Astrocyte (in vitro differentiated cells and primary cell): Measurements from ENCODE around the gene ADCYAP1R1. TPM values are rescaled to one million over a fixed set of nuclear protein-coding genes. Genes with fewer than 3 reads are reported as not detected.

Source experiments
- DNase-seq: peaks from one replicate; pipeline ENCODE4 v3.0.0-alpha.2; 2010; ENCODE audit warnings: low read depth
- FAIRE-seq: peaks from 2 replicates; lab custom pipeline; 2011; peaks lifted over from hg19 to GRCh38; lab: Jason Lieb, UNC
- H2AFZ ChIP-seq: 2 replicates; pipeline ENCODE4 v1.6.0; 2012; ENCODE audit warnings: low read depth, low read length, inconsistent platforms
- H3K27ac ChIP-seq: 2 replicates; pipeline ENCODE4 v1.5.1; 2011; ENCODE audit warnings: low read depth, low read length, inconsistent platforms
- H3K27me3 ChIP-seq: 2 replicates; pipeline ENCODE4 v1.6.0; 2011; ENCODE audit warnings: low read length, inconsistent platforms; ENCODE audit not compliant: insufficient read depth
- H3K36me3 ChIP-seq: 2 replicates; pipeline ENCODE4 v1.5.1; 2011; ENCODE audit warnings: low read length, inconsistent platforms; ENCODE audit not compliant: insufficient read depth
- H3K4me1 ChIP-seq: 2 replicates; pipeline ENCODE4 v1.5.1; 2011; ENCODE audit warnings: low read length, inconsistent platforms; ENCODE audit not compliant: insufficient read depth
- H3K4me2 ChIP-seq: 2 replicates; pipeline ENCODE4 v1.6.0; 2012; ENCODE audit warnings: low read length, inconsistent platforms
- H3K4me3 ChIP-seq: 2 replicates; pipeline ENCODE4 v1.5.1; 2011; ENCODE audit warnings: low read depth, mild to moderate bottlenecking, low read length, inconsistent platforms; ENCODE audit not compliant: insufficient read depth
- H3K79me2 ChIP-seq: 2 replicates; pipeline ENCODE4 v1.6.0; 2012; ENCODE audit warnings: mild to moderate bottlenecking, low read length, inconsistent platforms; ENCODE audit not compliant: insufficient read depth
- H3K9ac ChIP-seq: 2 replicates; pipeline ENCODE4 v1.6.0; 2012; ENCODE audit warnings: mild to moderate bottlenecking, low read length, inconsistent platforms
- H3K9me3 ChIP-seq: 2 replicates; pipeline ENCODE4 v1.5.1; 2012; ENCODE audit warnings: low read depth, mild to moderate bottlenecking, low read length, inconsistent platforms; ENCODE audit not compliant: insufficient read depth
- H4K20me1 ChIP-seq: 2 replicates; pipeline ENCODE4 v1.6.0; 2012; ENCODE audit warnings: low read length, inconsistent platforms; ENCODE audit not compliant: insufficient read depth
- H3K27ac Mint-ChIP-seq: one replicate; pipeline ENCODE4 v1.8.0; 2021; ENCODE audit warnings: mild to moderate bottlenecking, mixed read lengths; ENCODE audit not compliant: unreplicated experiment
- H3K27me3 Mint-ChIP-seq: one replicate; pipeline ENCODE4 v1.8.0; 2021; ENCODE audit warnings: low read depth, mixed read lengths; ENCODE audit not compliant: unreplicated experiment
- H3K36me3 Mint-ChIP-seq: one replicate; pipeline ENCODE4 v1.8.0; 2021; ENCODE audit warnings: low read depth, mixed read lengths; ENCODE audit not compliant: unreplicated experiment
- H3K4me1 Mint-ChIP-seq: one replicate; pipeline ENCODE4 v1.8.0; 2021; ENCODE audit warnings: low read depth, mixed read lengths; ENCODE audit not compliant: unreplicated experiment
- H3K4me3 Mint-ChIP-seq: one replicate; pipeline ENCODE4 v1.8.0; 2021; ENCODE audit warnings: mild to moderate bottlenecking, moderate library complexity, mixed read lengths; ENCODE audit not compliant: unreplicated experiment
- H3K9me3 Mint-ChIP-seq: one replicate; pipeline ENCODE4 v1.8.0; 2021; ENCODE audit warnings: mild to moderate bottlenecking, mixed read lengths; ENCODE audit not compliant: unreplicated experiment
- CTCF ChIP-seq: IDR thresholded peaks from 2 replicates; pipeline ENCODE4 v1.5.1; 2011; ENCODE audit warnings: low read depth, mild to moderate bottlenecking, inconsistent platforms, low read length, moderate library complexity; ENCODE audit not compliant: insufficient read depth
- EZH2 ChIP-seq: IDR thresholded peaks from 2 replicates; pipeline ENCODE4 v1.6.1; 2012; ENCODE audit warnings: mild to moderate bottlenecking, low read length, inconsistent platforms; ENCODE audit not compliant: insufficient read depth
- total RNA-seq: library from RNA; stranded (reverse); gene quantifications from 2 replicates; pipeline ENCODE4 v1.2.1, GENCODE V29; 2021

Gene ADCYAP1R1
- total RNA-seq, 1 donor from 2014 or later, result 0.05 TPM

- Mint-ChIP-seq H3K27ac (no peak overlapping the region), H3K4me1 (peaks cover 3% of the 10 kb centered on the region), H3K36me3 (no peaks in the 10 kb centered on the region), H3K27me3 (peaks cover 31% of the 10 kb centered on the region), H3K9me3 (no peaks in the 10 kb centered on the region), H3K4me3 (no peak overlapping the region)
- Histone ChIP-seq H3K9me3 (no peaks in the 10 kb centered on the region), H3K36me3 (no peaks in the 10 kb centered on the region), H3K4me2 (no peak overlapping the region), H3K27me3 (peaks cover 8% of the 10 kb centered on the region), H3K4me1 (no peaks in the 10 kb centered on the region), H3K9ac (no peak overlapping the region), H3K27ac (no peak overlapping the region), H4K20me1 (no peaks in the 10 kb centered on the region), H3K4me3 (no peak overlapping the region), H3K79me2 (no peaks in the 10 kb centered on the region), H2AFZ (no peak overlapping the region)
- no peak for FAIRE-seq
- TF ChIP-seq EZH2, result no peak
- no peak for TF ChIP-seq CTCF
- DNase-seq, result no peak
Observed at GRCh38 chr7:31092606-31093005, 40.5 kb downstream of the ADCYAP1R1 start.

- no peak for TF ChIP-seq CTCF
- no peak for TF ChIP-seq EZH2
- no peak overlapping the region for H3K4me2 ChIP-seq
- Mint-ChIP-seq H3K9me3 (no peaks in the 10 kb centered on the region), H3K4me1 (peaks cover 3% of the 10 kb centered on the region), H3K4me3 (no peak overlapping the region), H3K27me3 (peaks cover 31% of the 10 kb centered on the region), H3K36me3 (no peaks in the 10 kb centered on the region), H3K27ac (no peak overlapping the region)
- no peak overlapping the region for H2AFZ ChIP-seq
- H3K27ac ChIP-seq, result no peak overlapping the region
- no peaks in the 10 kb centered on the region for H3K36me3 ChIP-seq
- H3K9me3 ChIP-seq, result no peaks in the 10 kb centered on the region
- H3K9ac ChIP-seq, result no peak overlapping the region
- H3K79me2 ChIP-seq, result no peaks in the 10 kb centered on the region
- DNase-seq (no peak), FAIRE-seq (no peak)
- H4K20me1 ChIP-seq, result no peaks in the 10 kb centered on the region
- no peaks in the 10 kb centered on the region for H3K4me1 ChIP-seq
- H3K4me3 ChIP-seq, result no peak overlapping the region
- peaks cover 8% of the 10 kb centered on the region for H3K27me3 ChIP-seq
Observed at GRCh38 chr7:31093282-31093681, 41.2 kb downstream of the ADCYAP1R1 start.

GRCh38 chr7:31094271-31094670 is 42.2 kb downstream of the ADCYAP1R1 start:
- no peak for DNase-seq
- Histone ChIP-seq H2AFZ (no peak overlapping the region), H3K9me3 (no peaks in the 10 kb centered on the region), H3K36me3 (no peaks in the 10 kb centered on the region), H4K20me1 (no peaks in the 10 kb centered on the region), H3K27ac (no peak overlapping the region), H3K27me3 (peaks cover 8% of the 10 kb centered on the region), H3K4me1 (no peaks in the 10 kb centered on the region), H3K79me2 (no peaks in the 10 kb centered on the region), H3K4me3 (no peak overlapping the region), H3K9ac (no peak overlapping the region), H3K4me2 (no peak overlapping the region)
- Mint-ChIP-seq H3K27me3 (peaks cover 31% of the 10 kb centered on the region), H3K9me3 (no peaks in the 10 kb centered on the region), H3K4me3 (no peak overlapping the region), H3K4me1 (no peaks in the 10 kb centered on the region), H3K27ac (no peak overlapping the region), H3K36me3 (no peaks in the 10 kb centered on the region)
- TF ChIP-seq EZH2 (no peak), CTCF (no peak)
- no peak for FAIRE-seq
